CD8-positive, alpha-beta memory T cell (primary cell): ENCODE results near the gene UBL5. TPM values are rescaled to one million over a fixed set of nuclear protein-coding genes. Genes with fewer than 3 reads are reported as not detected.
"Not testable (repeated sequence)": the region's sequence is repeated elsewhere in the genome, so short reads cannot be mapped to it uniquely, and the experiment has no call there.

Source experiments
- CTCF ChIA-PET: fragments of 350-600 bp; sonication (Branson Sonifier 250); formaldehyde crosslinking; loops from one replicate; lab custom pipeline; 2021; ENCODE audit warnings: antibody characterized with exemption; lab: Charles Lee
- POLR2A ChIA-PET: fragments of 350-600 bp; sonication (Branson Sonifier 250); formaldehyde crosslinking; loops from one replicate; lab custom pipeline; 2021; ENCODE audit warnings: antibody characterized with exemption; lab: Charles Lee
- DNase-seq, 5 donors: peaks; one replicate each; pipeline versions ENCODE4 v3.0.0 to v3.0.0-alpha.2; 2020 to 2022; ENCODE audit warnings: mixed read lengths in 1 of 5
- H3K27ac ChIP-seq: one replicate; pipeline ENCODE4 v1.7.0; 2013; ENCODE audit warnings: low read depth, mild to moderate bottlenecking, low read length, moderate library complexity
- H3K27me3 ChIP-seq: 2 replicates; pipeline ENCODE4 v1.7.0; 2013; ENCODE audit warnings: low read length, mild to moderate bottlenecking; ENCODE audit not compliant: insufficient read depth, poor library complexity, severe bottlenecking
- H3K36me3 ChIP-seq: 2 replicates; pipeline ENCODE4 v1.7.0; 2013; ENCODE audit warnings: mild to moderate bottlenecking, low read length, moderate library complexity; ENCODE audit not compliant: insufficient read depth
- H3K4me1 ChIP-seq: 2 replicates; pipeline ENCODE4 v1.7.0; 2013; ENCODE audit warnings: mild to moderate bottlenecking, low read length, moderate library complexity; ENCODE audit not compliant: insufficient read depth
- H3K4me3 ChIP-seq: 2 replicates; pipeline ENCODE4 v1.7.0; 2013; ENCODE audit warnings: mild to moderate bottlenecking, low read length
- H3K9me3 ChIP-seq: 2 replicates; pipeline ENCODE4 v1.7.0; 2013; ENCODE audit warnings: mild to moderate bottlenecking, low read length
- H3K27ac Mint-ChIP-seq, 8 donors: one replicate each; pipeline ENCODE4 v1.8.0; 2020 to 2021; ENCODE audit warnings: mixed read lengths in 8 of 8, mild to moderate bottlenecking in 6 of 8, inconsistent platforms in 3 of 8, moderate library complexity in 3 of 8
- H3K27me3 Mint-ChIP-seq, 2 donors: one replicate each; pipeline ENCODE4 v1.8.0; 2020 to 2021; ENCODE audit warnings: mixed read lengths in 2 of 2, mild to moderate bottlenecking in 1 of 2, moderate library complexity in 1 of 2
- H3K36me3 Mint-ChIP-seq, 3 donors: one replicate each; pipeline ENCODE4 v1.8.0; 2020 to 2021; ENCODE audit warnings: mixed read lengths in 3 of 3, inconsistent platforms in 1 of 3, mild to moderate bottlenecking in 1 of 3
- H3K4me1 Mint-ChIP-seq, 3 donors: one replicate each; pipeline ENCODE4 v1.8.0; 2020 to 2021; ENCODE audit warnings: mixed read lengths in 3 of 3, inconsistent platforms in 1 of 3, mild to moderate bottlenecking in 1 of 3
- H3K4me3 Mint-ChIP-seq, 7 donors: one replicate each; pipeline ENCODE4 v1.8.0; 2020 to 2021; ENCODE audit warnings: mixed read lengths in 7 of 7, mild to moderate bottlenecking in 6 of 7, moderate library complexity in 4 of 7, inconsistent platforms in 2 of 7
- H3K9me3 Mint-ChIP-seq, 5 donors: one replicate each; pipeline ENCODE4 v1.8.0; 2020 to 2022; ENCODE audit warnings: mixed read lengths in 5 of 5, mild to moderate bottlenecking in 3 of 5, moderate library complexity in 2 of 5, inconsistent platforms in 1 of 5
- polyA plus RNA-seq: library from polyadenylated mRNA; unstranded; fragments of 300-500 nt; fragmentation: Illumina TruSeq; gene quantifications from one replicate; pipeline ENCODE4 v1.2.3, GENCODE V29; 2021
- total RNA-seq, 2 experiments: library from RNA; stranded (reverse); gene quantifications; one replicate each; pipeline ENCODE4 v1.2.3, GENCODE V29; 2021

UBL5 gene
- total and polyA plus RNA-seq, 3 experiments from 2014 or later = 326 to 789 (median 340) TPM

DNA sequence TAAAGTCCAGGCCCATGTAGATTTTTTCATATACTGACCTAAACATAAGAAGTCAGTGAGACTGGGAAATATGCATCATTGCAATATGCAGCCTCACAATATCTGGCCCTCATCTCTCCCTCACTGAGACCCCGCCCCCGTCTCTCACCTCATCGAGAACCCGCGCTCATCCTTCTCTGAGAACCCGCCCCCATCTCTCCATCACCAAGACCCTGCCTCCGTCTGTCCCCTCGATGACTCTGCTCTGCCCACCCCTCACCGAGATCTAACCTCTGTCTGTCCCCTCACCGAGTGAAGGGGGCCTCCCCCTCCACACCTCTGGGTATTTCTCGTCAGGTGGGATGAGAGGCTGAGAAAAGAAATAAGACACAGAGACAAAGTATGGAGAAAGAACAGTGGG is 38.7 kb upstream of the UBL5 start:
- Mint-ChIP-seq H3K9me3 (peaks cover 0 to 3% (median 0%) of the 10 kb centered on the region in 5 donors), H3K36me3 (peaks cover 0 to 5% (median 0%) of the 10 kb centered on the region in 3 donors), H3K4me3 (peak overlapping the region in 1 of 7 donors; percentile 3), H3K4me1 (peaks cover 34 to 40% (median 36%) of the 10 kb centered on the region in 3 donors), H3K27ac (peak overlapping the region in 2 of 8 donors; percentile 78 to 81), H3K27me3 (no peaks in the 10 kb centered on the region)
- Histone ChIP-seq H3K4me3 (no peak overlapping the region), H3K36me3 (no peaks in the 10 kb centered on the region), H3K27me3 (no peaks in the 10 kb centered on the region), H3K4me1 (peaks cover 16% of the 10 kb centered on the region), H3K27ac (peak overlapping the region; percentile 43), H3K9me3 (no peaks in the 10 kb centered on the region)
- ChIA-PET POLR2A (no interaction called here), CTCF (no interaction called here)
- DNase-seq = no peak

DNA sequence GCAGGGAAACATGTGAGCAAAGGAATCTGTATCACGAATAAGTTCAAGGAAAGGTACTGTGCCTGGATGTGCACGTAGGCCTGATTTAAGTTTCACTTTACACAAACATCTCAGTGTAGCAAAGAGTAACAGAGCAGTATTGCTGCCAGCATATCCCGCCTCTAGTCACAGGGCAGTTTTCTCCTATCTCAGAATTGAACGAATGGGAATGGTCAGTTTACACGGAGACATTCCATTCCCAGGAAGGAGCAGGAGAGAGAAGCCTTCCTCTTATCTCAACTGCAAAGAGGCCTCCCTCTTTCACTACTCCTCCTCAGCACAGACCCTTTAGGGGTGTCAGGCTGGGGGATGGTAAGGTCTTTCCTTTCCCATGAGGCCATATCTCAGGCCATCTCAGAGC is 38.1 kb upstream of the UBL5 start:
- H3K36me3 ChIP-seq, POLR2A ChIA-PET, H3K27me3 Mint-ChIP-seq, H3K36me3 Mint-ChIP-seq, DNase-seq, H3K4me3 ChIP-seq, H3K9me3 Mint-ChIP-seq, H3K9me3 ChIP-seq, H3K27me3 ChIP-seq: not testable (repeated sequence)
- peak overlapping the region in 1 of 7 donors; percentile 87 for H3K4me3 Mint-ChIP-seq
- CTCF ChIA-PET = interaction anchor here (0.8 kb wide), 1 partner anchor 129 kb away, joined by 3 read pairs; no protein-coding TSS in a partner anchor
- peak overlapping the region in 2 of 8 donors; percentile 72 to 94 for H3K27ac Mint-ChIP-seq
- peak overlapping the region; percentile 43 for H3K27ac ChIP-seq
- H3K4me1 ChIP-seq = peaks cover 13% of the 10 kb centered on the region
- H3K4me1 Mint-ChIP-seq = peaks cover 31 to 35% (median 32%) of the 10 kb centered on the region in 3 donors

DNA sequence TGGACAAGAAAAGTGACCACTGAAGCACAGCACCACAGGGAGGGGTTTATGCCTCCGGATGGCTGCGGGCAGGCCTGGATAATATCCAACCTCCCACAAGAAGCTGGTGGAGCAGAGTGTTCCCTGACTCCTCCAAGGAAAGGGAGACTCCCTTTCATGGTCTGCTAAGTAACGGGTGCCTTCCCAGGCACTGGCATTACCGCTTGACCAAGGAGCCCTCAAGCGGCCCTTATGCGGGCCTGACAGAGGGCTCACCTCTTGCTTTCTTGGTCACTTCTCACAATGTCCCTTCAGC is 36.7 kb upstream of the UBL5 start:
- H3K36me3 ChIP-seq, POLR2A ChIA-PET, DNase-seq, H3K27me3 ChIP-seq, H3K27me3 Mint-ChIP-seq, H3K36me3 Mint-ChIP-seq, H3K4me3 ChIP-seq, H3K9me3 Mint-ChIP-seq, H3K9me3 ChIP-seq: not testable (repeated sequence)
- peaks cover 27% of the 10 kb centered on the region in 3 donors for H3K4me1 Mint-ChIP-seq
- CTCF ChIA-PET = interaction anchor here (1.2 kb wide), 1 partner anchor 169 kb away, joined by 4 read pairs; no protein-coding TSS in a partner anchor
- peak overlapping the region in 6 of 8 donors; percentile 86 to 98 (median 96) for H3K27ac Mint-ChIP-seq
- peak overlapping the region in 5 of 7 donors; percentile 88 to 96 (median 90) for H3K4me3 Mint-ChIP-seq
- peak overlapping the region; percentile 33 for H3K27ac ChIP-seq
- H3K4me1 ChIP-seq = peaks cover 11% of the 10 kb centered on the region

DNA sequence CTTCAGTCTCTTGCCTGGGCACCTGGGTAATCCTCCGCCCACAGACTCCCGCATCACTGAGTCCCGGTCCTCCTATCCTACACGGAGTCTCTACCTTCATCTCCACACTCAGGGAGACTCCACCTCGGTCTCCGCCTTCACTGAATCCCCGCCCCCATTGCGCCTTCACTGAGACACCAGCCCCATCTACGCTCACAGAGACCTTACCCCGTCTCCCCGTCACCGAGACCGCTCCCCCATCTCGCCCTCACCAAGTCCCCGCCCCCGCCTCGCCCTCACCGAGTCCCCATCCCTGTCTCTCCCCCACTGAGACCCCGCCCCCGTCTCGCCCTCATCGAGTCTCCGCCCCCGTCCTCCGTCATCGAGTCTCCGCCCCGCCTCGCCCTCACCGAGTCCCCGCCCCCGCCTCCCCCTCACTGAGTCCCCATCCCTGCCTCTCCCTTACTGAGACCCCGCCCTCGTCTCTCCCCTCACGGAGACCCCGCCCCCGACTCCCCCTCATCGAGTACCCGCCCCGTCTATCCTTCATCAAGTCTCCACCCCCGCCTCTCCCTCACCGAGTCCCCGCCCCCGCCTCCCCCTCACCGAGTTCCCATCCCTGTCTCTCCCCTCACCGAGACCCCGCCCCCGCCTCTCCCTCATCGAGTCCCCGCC is 36.0 kb upstream of the UBL5 start:
- H3K4me1 ChIP-seq = peaks cover 8% of the 10 kb centered on the region
- peak overlapping the region; percentile 82 for H3K27ac ChIP-seq
- no peaks in the 10 kb centered on the region for H3K27me3 Mint-ChIP-seq
- H3K27ac Mint-ChIP-seq = peak overlapping the region; percentile 86 to 98 (median 95)
- peaks cover 0 to 2% (median 0%) of the 10 kb centered on the region in 3 donors for H3K36me3 Mint-ChIP-seq
- ChIA-PET POLR2A (no interaction called here), CTCF (interaction anchor here (1.2 kb wide), 1 partner anchor 170 kb away, joined by 4 read pairs; no protein-coding TSS in a partner anchor)
- peaks cover 0 to 3% (median 0%) of the 10 kb centered on the region in 5 donors for H3K9me3 Mint-ChIP-seq
- peak overlapping the region; percentile 88 to 96 (median 90) for H3K4me3 Mint-ChIP-seq
- H3K4me3 ChIP-seq = peak overlapping the region; percentile 86
- no peaks in the 10 kb centered on the region for H3K27me3 ChIP-seq
- no peaks in the 10 kb centered on the region for H3K36me3 ChIP-seq
- peaks cover 27% of the 10 kb centered on the region in 3 donors for H3K4me1 Mint-ChIP-seq
- peak; percentile 84 to 96 (median 93) for DNase-seq
- H3K9me3 ChIP-seq = no peaks in the 10 kb centered on the region

DNA sequence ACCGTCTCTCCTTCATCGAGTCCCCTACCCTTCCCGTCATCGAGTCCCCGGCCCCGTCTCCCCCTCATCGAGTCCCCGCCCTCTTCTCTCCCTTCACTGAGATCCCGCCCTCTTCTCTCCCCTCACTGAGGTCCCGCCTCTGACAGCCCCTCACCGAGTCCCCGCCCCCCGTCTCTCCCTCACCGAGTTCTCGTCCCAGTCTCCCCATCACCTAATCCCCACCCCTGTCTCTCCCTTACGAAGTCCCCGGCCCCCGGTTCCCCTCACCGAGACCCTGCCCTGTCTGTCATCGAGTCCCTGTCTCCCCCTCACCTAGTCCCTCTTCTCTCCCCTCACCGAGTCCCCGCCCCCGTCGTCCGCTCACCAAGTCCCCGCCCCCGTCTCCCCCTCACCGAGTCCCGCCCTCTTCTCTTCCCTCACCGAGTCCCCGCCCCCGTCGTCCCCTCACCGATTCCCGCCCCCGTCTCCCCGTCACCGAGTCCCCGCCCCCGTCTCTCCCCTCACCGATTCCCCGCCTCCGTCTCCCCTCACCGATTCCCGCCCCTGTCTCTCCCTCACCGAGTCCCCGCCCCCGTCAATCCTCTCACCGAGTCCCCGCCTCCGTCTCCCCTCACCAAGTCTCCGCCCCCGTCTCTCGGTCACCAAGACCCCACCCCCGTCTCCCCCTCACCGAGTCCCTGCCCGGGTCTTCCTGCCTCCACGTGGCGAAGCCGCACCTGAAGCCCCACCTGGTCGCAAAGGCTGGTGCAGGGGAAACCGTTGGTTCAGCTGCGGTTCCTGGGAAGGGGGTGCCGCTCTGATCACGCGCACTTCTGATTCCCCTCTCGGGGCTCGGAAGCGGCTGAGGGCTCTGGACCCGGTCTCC is 35.3 kb upstream of the UBL5 start:
- no peaks in the 10 kb centered on the region for H3K36me3 ChIP-seq
- peaks cover 0 to 2% (median 0%) of the 10 kb centered on the region in 3 donors for H3K36me3 Mint-ChIP-seq
- peaks cover 0 to 3% (median 0%) of the 10 kb centered on the region in 5 donors for H3K9me3 Mint-ChIP-seq
- no peaks in the 10 kb centered on the region for H3K27me3 ChIP-seq
- peaks cover 25 to 26% (median 25%) of the 10 kb centered on the region in 3 donors for H3K4me1 Mint-ChIP-seq
- H3K27ac Mint-ChIP-seq = peak overlapping the region; percentile 86 to 98 (median 94)
- no peaks in the 10 kb centered on the region for H3K9me3 ChIP-seq
- no peaks in the 10 kb centered on the region for H3K27me3 Mint-ChIP-seq
- peak overlapping the region; percentile 86 for H3K4me3 ChIP-seq
- CTCF ChIA-PET = interaction anchor here (1.4 kb wide), 1 partner anchor 26 kb away, joined by 4 read pairs; the partner anchor contains the start of gene FBXL12
- POLR2A ChIA-PET = interaction anchor here (0.7 kb wide), 1 partner anchor 402 kb away, joined by 6 read pairs; the partner anchor contains the start of gene DNMT1
- DNase-seq = peak; percentile 87 to 95 (median 90)
- H3K4me3 Mint-ChIP-seq = peak overlapping the region; percentile 88 to 96 (median 90)
- peak overlapping the region; percentile 82 for H3K27ac ChIP-seq
- peaks cover 6% of the 10 kb centered on the region for H3K4me1 ChIP-seq

DNA sequence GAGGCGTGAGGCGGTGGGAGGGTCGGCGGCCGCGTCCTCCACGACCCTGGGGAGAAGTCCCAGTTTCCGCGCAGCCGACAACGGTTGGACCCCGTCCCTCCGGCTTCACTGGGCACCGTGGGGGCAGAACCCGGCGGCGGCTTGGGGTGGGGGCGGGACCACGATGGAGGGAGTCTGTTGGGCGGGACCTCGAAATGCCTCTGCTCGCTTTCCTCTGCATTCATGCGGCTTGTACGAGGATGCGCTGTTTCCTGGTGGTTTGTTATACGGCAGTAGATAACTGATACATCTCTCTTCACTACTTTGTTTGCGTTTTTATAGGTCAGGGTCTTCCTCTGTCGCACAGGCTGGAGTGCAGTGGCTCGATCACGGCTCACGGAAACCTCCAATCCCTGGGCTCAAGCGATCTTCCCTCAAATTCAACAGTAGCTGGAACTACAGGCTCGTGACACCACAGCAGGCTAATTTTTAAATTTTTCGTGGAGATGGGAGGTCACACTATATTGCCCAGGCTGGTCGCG is 34.6 kb upstream of the UBL5 start:
- no peaks in the 10 kb centered on the region for H3K9me3 ChIP-seq
- H3K4me1 ChIP-seq = peaks cover 6% of the 10 kb centered on the region
- H3K4me3 Mint-ChIP-seq = peak overlapping the region; percentile 88 to 96 (median 90)
- peak overlapping the region; percentile 82 for H3K27ac ChIP-seq
- H3K4me3 ChIP-seq = peak overlapping the region; percentile 86
- DNase-seq = peak in 3 of 5 donors; percentile 52 to 75 (median 55)
- ChIA-PET POLR2A (interaction anchor here (0.7 kb wide), 1 partner anchor 402 kb away, joined by 6 read pairs; the partner anchor contains the start of gene DNMT1), CTCF (interaction anchor here (0.6 to 3.2 kb wide), 4 partner anchors 8 to 207 kb away, joined by 3 to 10 read pairs (median 4); partner anchors contain the start of gene FBXL12)
- H3K27me3 Mint-ChIP-seq = no peaks in the 10 kb centered on the region
- peaks cover 0 to 3% (median 0%) of the 10 kb centered on the region in 5 donors for H3K9me3 Mint-ChIP-seq
- no peaks in the 10 kb centered on the region for H3K36me3 ChIP-seq
- H3K27ac Mint-ChIP-seq = peak overlapping the region; percentile 86 to 98 (median 94)
- H3K4me1 Mint-ChIP-seq = peaks cover 25 to 26% (median 25%) of the 10 kb centered on the region in 3 donors
- H3K36me3 Mint-ChIP-seq = peaks cover 0 to 2% (median 0%) of the 10 kb centered on the region in 3 donors
- no peaks in the 10 kb centered on the region for H3K27me3 ChIP-seq

DNA sequence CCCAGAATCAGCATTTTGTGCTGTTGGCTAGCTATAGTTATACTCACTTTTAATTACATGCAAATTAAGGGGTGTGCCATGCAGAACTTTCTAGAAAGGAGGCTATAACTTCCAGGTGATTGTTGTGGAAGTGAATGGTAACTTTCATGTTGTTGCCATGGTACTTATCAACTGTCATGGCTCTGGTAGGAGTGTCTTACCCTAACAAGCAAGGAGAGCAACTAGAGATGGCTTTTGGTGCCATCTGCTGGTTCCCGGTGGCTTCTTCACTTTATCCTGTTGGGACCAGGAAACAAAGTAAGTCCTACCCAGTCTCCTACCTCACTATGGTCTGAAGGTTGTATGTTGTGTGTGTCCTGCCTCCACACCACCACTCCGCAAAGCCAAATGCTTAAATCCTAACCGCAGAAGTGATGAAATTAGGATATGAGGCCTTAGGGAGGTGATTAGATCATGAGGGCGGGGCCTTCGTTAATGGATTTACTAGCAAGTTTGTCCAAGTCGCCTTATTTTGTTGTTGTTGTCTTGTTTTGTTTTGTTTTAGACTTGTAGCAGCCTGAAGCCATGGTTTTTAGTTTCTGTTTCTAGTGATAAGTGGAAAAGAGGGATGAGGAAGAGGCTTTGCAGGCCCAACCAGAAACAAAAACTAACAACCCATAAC is 31.5 kb upstream of the UBL5 start:
- Histone ChIP-seq H3K4me1 (peaks cover 17% of the 10 kb centered on the region), H3K27ac (peak overlapping the region; percentile 47), H3K36me3 (no peaks in the 10 kb centered on the region), H3K27me3 (no peaks in the 10 kb centered on the region), H3K4me3 (no peak overlapping the region), H3K9me3 (no peaks in the 10 kb centered on the region)
- Mint-ChIP-seq H3K27me3 (no peaks in the 10 kb centered on the region), H3K4me1 (peaks cover 26 to 33% (median 29%) of the 10 kb centered on the region in 3 donors), H3K9me3 (peaks cover 0 to 3% (median 0%) of the 10 kb centered on the region in 5 donors), H3K27ac (peak overlapping the region; percentile 43 to 97 (median 90)), H3K4me3 (peak overlapping the region in 1 of 7 donors; percentile 88), H3K36me3 (peaks cover 0 to 2% (median 0%) of the 10 kb centered on the region in 3 donors)
- ChIA-PET CTCF (interaction anchor here (0.6 to 3.2 kb wide), 10 partner anchors 10 to 726 kb away, joined by 3 to 11 read pairs (median 5); partner anchors contain the start of genes FBXL12 and ZNF846), POLR2A (interaction anchor here (0.8 kb wide), 1 partner anchor 23 kb away, joined by 3 read pairs; the partner anchor contains the start of gene FBXL12)
- peak; percentile 67 to 91 (median 86) for DNase-seq
